ENCODE measurements around the gene ZNF407.

Gene ZNF407

GRCh38 chr18:74989134-74989533 lies 391.5 kb downstream of the ZNF407 start:
- no peak for ATAC-seq (ENCODE audit: low read depth)
- H3K27ac ChIP-seq (ENCODE audit: poor library complexity, severe bottlenecking), result no peak overlapping the region

GRCh38 chr18:74990563-74991081 lies 393.0 kb downstream of the ZNF407 start:
- no peak overlapping the region for H3K27ac ChIP-seq (ENCODE audit: poor library complexity, severe bottlenecking)
- no peaks in the 10 kb centered on the region for H3K36me3 ChIP-seq (ENCODE audit: low read depth)
- no peak for TF ChIP-seq CTCF (IDR thresholded peaks at IDR 0.05; ENCODE audit: poor library complexity, severe bottlenecking)
- peaks cover 13% of the 10 kb centered on the region for H3K4me1 ChIP-seq (ENCODE audit: insufficient read depth, poor library complexity, severe bottlenecking)
- DNase-seq (ENCODE audit: low spot score), result no peak
- H3K27me3 ChIP-seq (ENCODE audit: insufficient read depth, poor library complexity, severe bottlenecking), result no peaks in the 10 kb centered on the region
- no peak for ATAC-seq (ENCODE audit: low read depth)
- H3K9me3 ChIP-seq (ENCODE audit: severe bottlenecking), result no peaks in the 10 kb centered on the region
- H3K4me3 ChIP-seq (ENCODE audit: severe bottlenecking), result no peak overlapping the region

More at GRCh38 chr18:74989134-74989533, 391.5 kb downstream of the ZNF407 start:
- H3K4me3 ChIP-seq (ENCODE audit: severe bottlenecking), result no peak overlapping the region
- no peak for TF ChIP-seq CTCF (IDR thresholded peaks at IDR 0.05; ENCODE audit: poor library complexity, severe bottlenecking)
- H3K36me3 ChIP-seq (ENCODE audit: low read depth), result no peaks in the 10 kb centered on the region
- no peaks in the 10 kb centered on the region for H3K27me3 ChIP-seq (ENCODE audit: insufficient read depth, poor library complexity, severe bottlenecking)
- H3K9me3 ChIP-seq (ENCODE audit: severe bottlenecking), result no peaks in the 10 kb centered on the region
- DNase-seq (ENCODE audit: low spot score), result no peak
- H3K4me1 ChIP-seq (ENCODE audit: insufficient read depth, poor library complexity, severe bottlenecking), result no peaks in the 10 kb centered on the region

GRCh38 chr18:74994502-74995418 lies 397.1 kb downstream of the ZNF407 start:
- TF ChIP-seq CTCF (IDR thresholded peaks at IDR 0.05; ENCODE audit: poor library complexity, severe bottlenecking), result no peak
- peak; percentile 74 for ATAC-seq (ENCODE audit: low read depth)

GRCh38 chr18:74995419-74995736 lies 397.7 kb downstream of the ZNF407 start:
- no peak for TF ChIP-seq CTCF (IDR thresholded peaks at IDR 0.05; ENCODE audit: poor library complexity, severe bottlenecking)
- Histone ChIP-seq H3K4me1 (ENCODE audit: insufficient read depth, poor library complexity, severe bottlenecking) (peaks cover 22% of the 10 kb centered on the region), H3K4me3 (ENCODE audit: severe bottlenecking) (no peak overlapping the region), H3K9me3 (ENCODE audit: severe bottlenecking) (no peaks in the 10 kb centered on the region), H3K27me3 (ENCODE audit: insufficient read depth, poor library complexity, severe bottlenecking) (no peaks in the 10 kb centered on the region), H3K27ac (ENCODE audit: poor library complexity, severe bottlenecking) (peak overlapping the region; percentile 25), H3K36me3 (ENCODE audit: low read depth) (no peaks in the 10 kb centered on the region)
- no peak for DNase-seq (ENCODE audit: low spot score)
- ATAC-seq (ENCODE audit: low read depth), result no peak; the same call in 2 of the 3 replicates

More at GRCh38 chr18:74994502-74995418, 397.1 kb downstream of the ZNF407 start:
- no peak overlapping the region for H3K4me3 ChIP-seq (ENCODE audit: severe bottlenecking)
- DNase-seq (ENCODE audit: low spot score), result no peak
- H3K36me3 ChIP-seq (ENCODE audit: low read depth), result no peaks in the 10 kb centered on the region
- H3K9me3 ChIP-seq (ENCODE audit: severe bottlenecking), result no peaks in the 10 kb centered on the region
- H3K27ac ChIP-seq (ENCODE audit: poor library complexity, severe bottlenecking), result peak overlapping the region; percentile 25
- peaks cover 22% of the 10 kb centered on the region for H3K4me1 ChIP-seq (ENCODE audit: insufficient read depth, poor library complexity, severe bottlenecking)
- no peaks in the 10 kb centered on the region for H3K27me3 ChIP-seq (ENCODE audit: insufficient read depth, poor library complexity, severe bottlenecking)

GRCh38 chr18:74996055-74996454 lies 398.4 kb downstream of the ZNF407 start:
- no peak for DNase-seq (ENCODE audit: low spot score)
- H3K27ac ChIP-seq (ENCODE audit: poor library complexity, severe bottlenecking), result no peak overlapping the region
- TF ChIP-seq CTCF (IDR thresholded peaks at IDR 0.05; ENCODE audit: poor library complexity, severe bottlenecking), result no peak
- no peaks in the 10 kb centered on the region for H3K9me3 ChIP-seq (ENCODE audit: severe bottlenecking)
- H3K27me3 ChIP-seq (ENCODE audit: insufficient read depth, poor library complexity, severe bottlenecking), result no peaks in the 10 kb centered on the region
- H3K36me3 ChIP-seq (ENCODE audit: low read depth), result no peaks in the 10 kb centered on the region
- no peak overlapping the region for H3K4me3 ChIP-seq (ENCODE audit: severe bottlenecking)
- ATAC-seq (ENCODE audit: low read depth), result no peak
- peaks cover 22% of the 10 kb centered on the region for H3K4me1 ChIP-seq (ENCODE audit: insufficient read depth, poor library complexity, severe bottlenecking)

Measured in RWPE2 (cell line).